Measurements from ENCODE around the gene GFY.

GFY gene

DNA sequence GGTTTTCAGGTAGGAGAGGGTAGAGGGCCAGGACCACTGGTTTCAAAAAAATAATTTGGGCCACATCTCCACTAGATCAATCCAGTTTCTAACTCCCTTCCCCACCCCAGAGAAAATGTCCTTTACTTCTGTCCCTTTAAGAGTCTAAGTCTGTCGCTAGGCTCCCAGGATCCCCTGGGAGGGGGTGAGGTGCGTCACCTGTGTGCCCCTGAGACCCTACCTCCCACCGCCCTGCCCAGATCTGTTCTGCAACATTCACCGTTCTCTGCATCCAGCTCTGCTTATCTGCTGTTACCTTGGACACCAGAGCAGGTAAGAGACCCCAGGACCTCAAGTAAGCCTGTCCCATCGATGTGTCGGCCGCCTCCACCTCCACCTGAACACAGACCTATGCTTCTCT is at the start of gene GFY:
Gene GFY, plus strand, starts transcription at position 211 of the 400 bp plus-strand sequence. CDS start 1,043 bp downstream, outside the sequence.
- no peak for DNase-seq (ENCODE audit: low spot score)

DNA sequence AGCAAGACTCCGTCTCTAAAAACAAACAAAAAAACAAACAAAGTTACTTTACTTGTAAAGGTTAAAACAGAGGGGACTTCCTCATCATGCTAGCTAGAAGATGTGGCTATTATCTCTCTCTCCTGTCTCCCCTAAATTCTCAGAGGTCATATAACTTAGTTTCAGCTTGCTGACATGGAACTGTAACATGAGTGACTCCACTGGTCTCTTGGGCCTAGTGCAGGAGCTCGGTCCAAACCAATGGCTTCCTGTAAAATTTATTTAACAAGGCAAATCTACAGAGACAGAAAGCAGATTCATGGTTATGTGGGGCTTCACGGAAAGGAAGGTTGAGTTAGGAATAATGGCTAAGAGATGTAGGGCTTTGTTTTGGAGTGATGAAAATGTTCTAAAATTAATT is 46.7 kb upstream of the GFY start:
- no peak for DNase-seq (ENCODE audit: low spot score)

GRCh38 chr19:49380391-49380790 is 44.8 kb upstream of the GFY start:
- no peak for DNase-seq (ENCODE audit: low spot score)

- DNase-seq (ENCODE audit: low spot score): no peak
Observed at GRCh38 chr19:49382639-49383038, 42.5 kb upstream of the GFY start.

DNA sequence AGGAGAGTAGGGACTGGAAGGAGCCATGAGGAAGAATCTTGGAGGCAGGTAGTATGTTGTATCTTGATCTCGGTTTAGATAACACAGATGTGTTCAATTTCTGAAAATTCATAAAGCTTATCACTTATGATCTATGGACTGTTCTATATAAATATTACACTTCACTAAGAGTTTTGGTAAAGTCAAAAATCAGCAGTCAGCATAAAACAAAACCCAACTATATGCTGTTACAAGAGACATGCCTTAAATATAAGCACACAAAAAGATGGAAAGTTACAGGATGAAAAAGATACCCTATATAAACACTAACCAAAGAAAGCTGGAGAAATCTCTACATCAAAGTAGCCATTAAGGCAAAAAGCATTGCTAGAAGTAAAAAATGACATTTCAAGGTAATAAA is 41.6 kb upstream of the GFY start:
- DNase-seq (ENCODE audit: low spot score): no peak

DNA sequence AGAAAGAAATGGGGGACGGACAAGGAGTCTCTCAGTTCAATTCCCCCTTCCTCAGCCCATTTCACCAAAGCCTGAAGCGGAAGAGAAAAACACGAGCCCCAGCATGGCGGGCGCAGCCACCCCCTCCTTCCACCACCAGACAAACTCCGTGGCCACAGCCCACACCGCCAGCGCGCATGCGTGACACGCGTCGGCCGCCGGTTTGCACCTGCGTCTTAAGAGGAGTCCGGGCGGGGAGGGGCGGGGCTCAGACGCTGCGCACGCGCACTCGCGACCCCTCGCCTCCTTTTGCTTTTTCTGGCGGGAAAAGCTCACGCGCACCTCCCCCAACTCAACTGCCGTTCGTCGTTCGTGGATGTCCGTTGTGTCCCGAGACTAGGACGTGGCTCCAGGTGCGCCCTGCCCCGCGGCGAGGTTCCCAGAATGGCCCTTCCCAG is 37.2 kb upstream of the GFY start, which contains the start of gene KASH5:
Gene KASH5, plus strand, starts transcription at position 314 of the 437 bp plus-strand sequence. CDS start 2,635 bp downstream, outside the sequence.
- DNase-seq (ENCODE audit: low spot score): peak; percentile 70

GRCh38 chr19:49389406-49389805 is 35.8 kb upstream of the GFY start:
- DNase-seq (ENCODE audit: low spot score): no peak

DNA sequence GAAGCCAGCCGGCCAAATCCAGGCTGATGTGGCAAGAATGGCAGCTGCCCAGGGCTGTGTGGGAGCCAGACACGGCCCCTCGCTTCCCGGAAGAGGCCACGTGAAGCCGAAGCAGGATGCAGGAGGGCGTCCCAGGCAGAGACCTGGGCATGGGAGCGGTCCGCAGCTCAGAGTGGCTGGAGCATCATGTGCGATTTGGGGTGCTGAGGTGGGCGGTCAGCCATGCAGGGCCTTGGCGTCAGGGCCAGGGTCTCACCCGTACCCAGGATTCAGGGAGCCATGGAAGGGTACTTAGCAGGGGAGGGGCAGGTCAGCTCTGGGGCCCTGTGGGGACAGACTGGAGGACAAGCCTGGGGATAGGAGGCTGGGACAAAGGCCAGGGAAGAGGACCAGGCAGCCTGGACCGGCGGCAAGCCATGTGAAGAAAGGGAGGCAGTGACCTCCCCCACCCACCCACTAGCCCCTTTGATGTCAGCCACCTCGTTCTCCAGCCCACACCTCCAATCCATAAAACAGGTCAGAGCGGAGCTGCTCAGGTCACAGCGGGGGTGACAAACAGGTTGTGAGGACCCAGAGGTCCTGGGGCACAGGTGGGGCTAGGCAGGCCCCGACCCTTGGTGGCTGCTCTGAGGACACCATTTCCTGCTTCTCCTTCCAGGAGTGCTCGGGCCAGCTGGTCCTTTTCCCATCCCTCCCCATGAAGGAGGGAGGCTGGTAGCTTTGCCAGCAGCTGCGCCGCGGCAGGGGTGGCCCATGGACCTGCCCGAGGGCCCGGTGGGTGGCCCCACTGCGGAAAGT is 34.9 kb upstream of the GFY start:
- no peak for DNase-seq (ENCODE audit: low spot score)

- peak; percentile 20 for DNase-seq (ENCODE audit: low spot score)
Observed at GRCh38 chr19:49390929-49391359, 34.2 kb upstream of the GFY start.

GRCh38 chr19:49391581-49392399 is 33.4 kb upstream of the GFY start:
- peak; percentile 68 for DNase-seq (ENCODE audit: low spot score)

- no peak for DNase-seq (ENCODE audit: low spot score)
Observed at GRCh38 chr19:49393881-49394280, 31.3 kb upstream of the GFY start.

DNA sequence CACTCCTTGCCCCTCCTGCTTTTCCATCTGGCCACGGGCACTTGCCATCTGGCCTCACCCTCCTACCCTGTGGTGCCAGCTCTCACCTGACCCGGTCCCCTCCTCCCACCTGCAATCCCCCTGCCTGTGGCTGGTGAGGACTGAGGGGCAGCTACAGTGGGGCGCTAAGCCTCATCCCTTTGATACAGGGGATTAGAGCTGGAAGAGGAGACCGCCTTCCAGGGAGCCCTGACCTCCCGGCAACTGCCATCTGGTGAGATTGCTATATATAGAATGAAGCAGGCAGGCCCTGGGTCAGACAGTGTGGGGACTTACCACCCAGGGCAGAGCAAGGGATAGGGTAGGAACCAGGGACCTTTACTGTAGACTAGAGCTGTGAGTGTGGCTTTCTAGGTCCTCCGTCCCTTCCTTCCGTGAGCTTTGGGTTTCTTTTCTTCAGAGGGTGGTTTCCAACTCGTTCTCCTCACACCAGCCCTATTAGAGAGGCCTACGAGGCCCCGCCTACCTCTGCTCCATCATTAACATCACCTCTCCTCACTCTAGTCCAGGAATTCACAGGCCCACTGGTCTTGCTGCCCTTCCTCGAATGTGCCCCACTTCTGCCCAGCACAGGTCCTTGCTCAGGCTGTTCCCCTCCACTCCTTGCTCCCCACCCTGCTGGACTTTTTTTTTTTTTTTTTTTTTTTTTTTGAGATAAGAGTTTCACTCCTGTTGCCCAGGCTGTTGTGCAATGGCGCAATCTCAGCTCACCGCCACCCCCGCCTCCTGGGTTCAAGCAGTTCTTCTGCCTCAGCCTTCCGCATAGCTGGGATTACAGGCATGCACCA is 29.4 kb upstream of the GFY start:
- no peak for DNase-seq (ENCODE audit: low spot score)

GRCh38 chr19:49396738-49397505 is 28.3 kb upstream of the GFY start:
- DNase-seq (ENCODE audit: low spot score): no peak

DNA sequence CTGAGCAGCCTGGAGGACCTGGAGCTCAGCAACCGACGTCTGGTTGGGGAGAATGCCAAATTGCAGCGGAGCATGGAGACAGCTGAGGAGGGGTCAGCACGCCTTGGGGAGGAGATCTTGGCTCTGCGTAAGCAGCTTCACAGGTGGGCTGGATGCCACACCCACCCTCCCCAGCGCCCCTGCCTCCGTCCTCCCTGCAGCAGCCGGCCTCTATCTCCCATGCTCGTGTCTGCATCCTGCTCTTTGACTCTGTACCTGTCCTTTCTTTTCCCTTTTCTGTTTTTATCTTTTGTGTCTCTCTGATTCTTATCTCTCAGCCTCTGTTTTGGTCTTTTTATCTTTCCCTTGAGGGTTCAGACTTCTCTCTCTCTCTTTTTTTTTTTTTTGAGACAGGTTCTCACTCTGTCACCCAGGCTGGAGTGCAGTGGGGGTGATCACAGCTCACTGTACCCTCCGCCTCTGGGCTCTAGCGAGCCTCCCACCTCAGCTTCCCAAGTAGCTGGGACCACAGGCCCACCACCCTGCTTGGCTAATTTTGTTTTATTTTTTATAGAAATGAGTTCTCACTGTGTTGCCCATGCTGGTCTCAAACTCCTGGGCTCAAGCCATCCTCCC is 27.1 kb upstream of the GFY start:
- no peak for DNase-seq (ENCODE audit: low spot score)

DNA sequence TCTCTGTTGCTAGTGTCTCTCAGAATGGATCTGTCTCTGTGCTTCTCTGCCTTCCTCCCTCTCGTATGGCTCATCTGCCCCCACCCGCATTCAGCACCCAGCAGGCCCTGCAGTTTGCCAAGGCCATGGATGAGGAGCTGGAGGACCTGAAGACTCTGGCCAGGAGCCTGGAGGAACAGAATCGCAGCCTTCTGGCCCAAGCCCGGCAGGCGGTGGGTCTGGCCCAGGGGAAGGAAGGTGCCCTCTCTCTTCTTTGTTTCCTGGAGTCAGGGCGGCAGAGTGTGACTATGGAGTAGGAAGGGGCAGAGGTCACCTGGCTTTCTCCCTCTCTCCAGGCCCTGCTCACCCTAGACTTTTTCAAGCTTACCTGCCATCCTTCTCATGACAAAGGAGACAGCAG is 26.3 kb upstream of the GFY start:
- no peak for DNase-seq (ENCODE audit: low spot score)

GRCh38 chr19:49400029-49400428 is 25.2 kb upstream of the GFY start:
- no peak for DNase-seq (ENCODE audit: low spot score)

DNA sequence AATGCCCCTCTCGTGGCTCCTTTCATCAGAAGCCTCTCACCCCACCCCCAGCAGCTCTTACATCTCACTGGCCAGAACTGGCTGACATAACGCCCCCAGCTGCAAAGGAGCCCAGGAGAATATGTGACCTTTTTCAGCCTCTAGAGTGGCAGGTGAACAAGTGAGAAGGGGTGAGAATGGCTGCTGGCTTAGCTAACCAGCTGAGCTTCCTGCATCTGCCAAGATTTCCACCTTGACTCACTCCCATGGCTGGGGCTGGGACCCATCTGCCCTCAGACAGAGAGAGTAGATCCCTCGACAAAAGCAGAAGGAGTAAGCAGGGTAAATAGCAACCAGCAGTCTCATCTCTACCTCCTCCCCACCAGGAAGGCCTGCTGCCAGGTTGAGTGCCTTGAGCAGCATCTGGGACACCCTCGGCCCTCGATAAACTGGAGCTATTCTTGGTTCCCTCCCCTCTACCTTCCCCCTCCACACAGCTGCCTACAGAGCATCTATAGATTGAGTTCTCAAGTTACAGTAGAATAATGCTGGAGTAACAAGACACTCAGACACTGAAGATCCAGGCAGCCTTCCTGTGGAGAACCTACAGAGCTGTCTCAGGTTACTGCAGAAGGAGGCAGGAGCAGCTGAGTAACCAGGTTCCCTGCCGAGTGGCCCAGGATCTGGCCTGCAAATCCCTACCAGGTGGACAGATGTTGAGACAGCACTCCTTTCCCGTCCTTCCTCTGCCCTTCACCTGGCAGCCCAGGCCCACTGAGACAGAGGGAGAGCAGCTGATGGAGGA is 21.6 kb upstream of the GFY start:
- no peak for DNase-seq (ENCODE audit: low spot score)

GRCh38 chr19:49407079-49407478 is 18.1 kb upstream of the GFY start:
- no peak for DNase-seq (ENCODE audit: low spot score)

DNA sequence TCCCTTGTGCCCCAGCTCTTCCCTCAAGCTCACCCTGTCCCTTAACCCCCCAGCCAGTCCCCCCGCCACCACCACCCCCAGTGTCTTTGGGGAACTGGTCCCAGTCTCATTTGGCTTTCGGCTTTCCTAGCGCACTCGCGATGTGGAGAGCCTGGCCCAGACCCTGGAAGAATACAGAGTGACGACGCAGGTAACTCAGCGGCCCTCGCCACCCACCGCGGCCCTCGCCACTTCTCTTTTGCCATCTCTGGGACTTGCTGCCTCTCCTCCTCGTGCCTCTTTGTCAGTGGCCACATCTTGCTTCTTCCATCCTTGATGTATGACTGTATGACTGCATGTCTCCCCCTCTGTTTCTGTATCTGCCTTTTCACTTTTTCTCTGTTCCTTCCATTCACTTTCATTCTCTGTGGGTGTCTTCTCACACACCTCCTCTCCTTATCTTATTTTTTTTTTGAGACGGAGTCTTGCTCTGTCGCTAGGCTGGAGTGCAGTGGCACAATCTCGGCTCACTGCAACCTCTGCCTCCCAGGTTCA is 17.6 kb upstream of the GFY start:
- DNase-seq (ENCODE audit: low spot score): no peak
